SK-N-SH (cell line): ENCODE data around the gene ZNF683.

ENCODE experiments used
- EP300 ChIP-seq, 2 experiments: IDR thresholded peaks; 2 replicates each; pipeline versions ENCODE4 v1.4.0 to v1.6.1; 2012; ENCODE audit warnings: borderline replicate concordance in 1 of 2, low read depth in 1 of 2, low read length in 1 of 2
- GATA2 ChIP-seq: sonication (generic); formaldehyde crosslinking; IDR thresholded peaks from 2 replicates; pipeline ENCODE4 v1.5.0; 2020; ENCODE audit warnings: mild to moderate bottlenecking, missing genetic modification reagents
- TEAD4 ChIP-seq: IDR thresholded peaks from 2 replicates; pipeline ENCODE4 v1.4.0; 2012; ENCODE audit warnings: mild to moderate bottlenecking, borderline replicate concordance; ENCODE audit not compliant: insufficient read depth
- TF ChIP-seq, protein P1 (sequence below): fragments of 200-600 bp; sonication (generic); IDR thresholded peaks from 2 replicates; pipeline ENCODE4 v1.6.1; 2017; ENCODE audit warnings: antibody characterized with exemption, mild to moderate bottlenecking, moderate library complexity
- TF ChIP-seq, protein P2 (sequence below): fragments of 150-350 bp; IDR thresholded peaks from 2 replicates; pipeline ENCODE4 v1.6.1; 2017; ENCODE audit warnings: antibody characterized with exemption, low read length, low read depth, borderline replicate concordance

DNA sequence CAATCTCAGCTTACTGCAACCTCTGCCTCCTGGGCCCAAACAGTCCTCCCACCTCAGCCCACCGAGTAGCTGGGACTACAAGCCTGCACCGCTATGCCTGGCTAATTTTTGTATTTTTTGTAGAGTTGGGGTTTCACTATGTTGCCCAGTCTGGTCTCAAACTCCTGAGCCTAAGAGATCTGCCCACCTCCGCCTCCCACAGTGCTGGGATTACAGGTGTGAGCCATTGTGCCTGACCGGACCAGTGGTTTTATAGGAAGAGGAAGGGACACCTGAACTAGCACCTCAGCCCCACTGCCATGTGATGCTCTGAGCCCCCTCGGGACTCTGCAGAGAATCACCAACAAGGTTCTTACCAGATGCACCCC, 22.7 kb downstream of the ZNF683 start:
- no peak for TF ChIP-seq EP300 (IDR thresholded peaks at IDR 0.05; ENCODE audit: borderline replicate concordance in 1 of 2, low read depth in 1 of 2, low read length in 1 of 2)
- TF ChIP-seq, protein P1, sequence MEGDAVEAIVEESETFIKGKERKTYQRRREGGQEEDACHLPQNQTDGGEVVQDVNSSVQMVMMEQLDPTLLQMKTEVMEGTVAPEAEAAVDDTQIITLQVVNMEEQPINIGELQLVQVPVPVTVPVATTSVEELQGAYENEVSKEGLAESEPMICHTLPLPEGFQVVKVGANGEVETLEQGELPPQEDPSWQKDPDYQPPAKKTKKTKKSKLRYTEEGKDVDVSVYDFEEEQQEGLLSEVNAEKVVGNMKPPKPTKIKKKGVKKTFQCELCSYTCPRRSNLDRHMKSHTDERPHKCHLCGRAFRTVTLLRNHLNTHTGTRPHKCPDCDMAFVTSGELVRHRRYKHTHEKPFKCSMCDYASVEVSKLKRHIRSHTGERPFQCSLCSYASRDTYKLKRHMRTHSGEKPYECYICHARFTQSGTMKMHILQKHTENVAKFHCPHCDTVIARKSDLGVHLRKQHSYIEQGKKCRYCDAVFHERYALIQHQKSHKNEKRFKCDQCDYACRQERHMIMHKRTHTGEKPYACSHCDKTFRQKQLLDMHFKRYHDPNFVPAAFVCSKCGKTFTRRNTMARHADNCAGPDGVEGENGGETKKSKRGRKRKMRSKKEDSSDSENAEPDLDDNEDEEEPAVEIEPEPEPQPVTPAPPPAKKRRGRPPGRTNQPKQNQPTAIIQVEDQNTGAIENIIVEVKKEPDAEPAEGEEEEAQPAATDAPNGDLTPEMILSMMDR: no peak
- no peak for TF ChIP-seq GATA2 (CRISPR knock-in tag)
- no peak for TF ChIP-seq TEAD4
- TF ChIP-seq, protein P2, sequence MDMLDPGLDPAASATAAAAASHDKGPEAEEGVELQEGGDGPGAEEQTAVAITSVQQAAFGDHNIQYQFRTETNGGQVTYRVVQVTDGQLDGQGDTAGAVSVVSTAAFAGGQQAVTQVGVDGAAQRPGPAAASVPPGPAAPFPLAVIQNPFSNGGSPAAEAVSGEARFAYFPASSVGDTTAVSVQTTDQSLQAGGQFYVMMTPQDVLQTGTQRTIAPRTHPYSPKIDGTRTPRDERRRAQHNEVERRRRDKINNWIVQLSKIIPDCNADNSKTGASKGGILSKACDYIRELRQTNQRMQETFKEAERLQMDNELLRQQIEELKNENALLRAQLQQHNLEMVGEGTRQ: no peak
